ENCODE measurements around the gene AMFR.
"Not testable (repeated sequence)": the region's sequence is repeated elsewhere in the genome, so short reads cannot be mapped to it uniquely, and the experiment has no call there.

AMFR gene

DNA sequence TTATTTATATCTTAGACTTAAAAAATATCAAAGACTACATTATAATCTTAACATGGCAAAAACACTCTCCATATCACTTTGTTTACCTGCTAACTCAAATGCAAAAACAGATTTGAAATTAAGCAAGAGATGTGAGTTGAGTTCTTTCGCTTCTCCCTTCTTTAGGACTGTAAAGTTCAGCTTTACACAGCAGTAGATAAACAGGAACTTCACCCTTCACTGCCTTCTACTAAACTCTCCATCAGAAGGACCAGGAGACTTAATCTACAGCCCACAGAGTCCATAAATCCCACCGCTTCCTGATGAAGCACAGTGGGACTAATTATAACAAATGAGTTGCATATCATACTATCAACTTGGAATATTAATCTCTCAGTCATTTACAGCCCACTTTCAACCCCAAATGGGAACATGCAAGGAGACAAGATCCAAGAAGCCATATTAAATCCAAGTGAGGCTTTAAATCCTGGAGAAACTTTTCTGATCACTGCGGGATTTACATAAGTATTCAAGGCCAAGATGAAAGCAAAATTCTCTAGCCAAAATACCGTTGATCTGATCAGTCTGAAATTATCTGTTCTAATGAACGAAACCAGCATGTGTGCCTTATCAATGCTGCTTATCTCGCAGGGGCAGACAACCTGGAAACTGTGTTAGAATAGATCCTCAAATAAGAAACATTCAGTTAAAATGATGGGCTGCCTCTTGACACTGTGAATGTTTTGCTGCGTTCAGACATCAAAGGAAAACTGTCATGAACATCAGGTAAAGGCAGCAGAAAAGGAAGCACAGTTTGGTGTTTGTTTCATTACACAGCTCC lies 1.6 kb downstream of the AMFR start:
- DNase-seq = no peak

DNA sequence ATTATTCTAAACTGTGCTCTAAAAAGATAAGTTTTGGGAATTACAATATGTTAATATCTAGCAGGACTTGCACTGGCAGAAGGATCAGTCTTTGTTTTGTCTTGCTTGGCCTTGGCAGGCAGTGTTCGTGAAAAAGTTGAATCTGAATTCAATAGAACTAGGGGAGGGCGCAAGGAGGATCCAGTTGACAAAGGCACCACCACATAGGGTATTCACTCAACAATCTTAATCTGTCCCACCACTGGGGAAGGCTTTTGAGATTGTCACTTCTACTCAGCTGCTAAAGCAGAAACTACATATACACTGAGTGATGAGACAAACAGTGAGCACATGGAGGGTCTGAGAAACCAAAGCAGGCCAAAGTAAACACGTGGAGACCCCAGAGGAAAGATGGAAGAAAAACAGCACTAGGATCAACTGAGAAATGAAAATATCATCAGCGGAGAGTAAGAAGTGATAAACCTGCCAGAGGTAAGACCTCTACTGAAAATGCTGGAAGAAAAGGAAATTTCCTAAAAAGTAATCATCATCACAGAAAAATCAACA lies 2.4 kb downstream of the AMFR start:
- DNase-seq = no peak

DNA sequence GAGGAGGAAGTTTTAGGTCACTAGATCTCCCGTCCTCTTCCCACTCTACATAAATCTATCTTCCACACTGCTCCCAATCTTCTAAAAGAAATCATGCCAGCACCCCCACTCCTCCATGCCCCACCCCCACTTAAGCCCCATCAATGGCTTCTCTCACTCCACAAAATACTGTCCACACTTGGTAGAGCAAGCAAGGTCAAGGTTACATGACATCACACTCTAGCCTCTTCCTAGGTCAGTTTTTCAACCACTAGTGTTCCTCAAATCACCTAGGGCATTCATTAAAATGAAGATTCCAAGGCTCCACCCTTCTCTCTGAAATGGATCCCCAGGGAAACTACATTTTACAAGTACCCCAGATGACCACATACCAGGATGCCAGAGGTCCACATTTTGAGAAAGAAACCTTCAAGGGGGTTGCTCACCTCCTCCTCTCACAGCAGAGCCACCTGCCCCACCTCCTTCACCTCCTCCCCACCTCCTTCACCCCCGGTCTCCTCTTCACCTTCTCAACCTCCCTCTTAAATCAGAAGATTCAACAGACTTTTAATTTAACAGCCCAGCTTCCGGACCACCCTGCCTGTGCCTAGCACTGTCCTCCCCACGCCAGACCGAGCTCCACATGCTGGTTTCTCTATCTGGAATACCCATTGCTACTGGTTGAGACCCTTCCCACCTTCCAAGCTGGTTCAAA lies 3.2 kb downstream of the AMFR start:
- no peak for DNase-seq

DNA sequence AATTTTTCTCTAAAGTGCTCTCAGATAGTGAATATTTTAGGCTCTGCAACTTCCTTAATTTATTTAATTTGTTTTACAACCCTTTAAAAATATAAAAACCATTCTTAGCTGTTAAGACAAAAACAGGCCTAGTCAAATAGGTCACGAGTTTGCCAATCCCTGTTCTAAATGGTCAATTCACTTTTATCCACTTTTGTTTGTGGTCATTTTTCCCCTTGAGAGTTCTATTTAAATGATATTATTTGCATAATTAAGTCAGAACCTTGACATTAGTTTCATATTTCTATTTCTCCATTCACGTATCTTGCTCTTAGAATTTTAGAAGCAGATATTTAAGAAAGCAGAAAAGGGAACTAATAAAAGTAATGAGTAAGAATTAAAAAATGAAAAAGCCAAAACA lies 4.0 kb downstream of the AMFR start:
- no peak for DNase-seq

DNA sequence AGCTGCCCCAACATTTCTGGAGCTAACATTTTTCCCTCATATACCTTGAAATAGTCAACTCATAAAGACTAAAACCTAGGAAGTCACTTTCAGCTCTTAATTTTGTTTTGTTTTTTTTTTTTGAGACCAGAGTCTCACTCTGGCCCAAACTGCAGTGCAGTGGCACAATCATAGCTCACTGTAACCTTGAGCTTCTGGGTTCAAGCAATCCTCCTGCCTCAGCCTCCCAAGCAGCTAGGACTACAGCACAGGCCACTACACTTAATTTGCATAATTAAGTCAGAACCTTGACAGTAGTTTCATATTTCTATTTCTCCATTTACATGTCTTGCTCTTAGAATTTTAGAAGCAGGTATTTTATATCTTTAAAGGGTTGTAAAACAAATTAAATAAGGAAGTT lies 4.7 kb downstream of the AMFR start:
- DNase-seq = no peak

DNA sequence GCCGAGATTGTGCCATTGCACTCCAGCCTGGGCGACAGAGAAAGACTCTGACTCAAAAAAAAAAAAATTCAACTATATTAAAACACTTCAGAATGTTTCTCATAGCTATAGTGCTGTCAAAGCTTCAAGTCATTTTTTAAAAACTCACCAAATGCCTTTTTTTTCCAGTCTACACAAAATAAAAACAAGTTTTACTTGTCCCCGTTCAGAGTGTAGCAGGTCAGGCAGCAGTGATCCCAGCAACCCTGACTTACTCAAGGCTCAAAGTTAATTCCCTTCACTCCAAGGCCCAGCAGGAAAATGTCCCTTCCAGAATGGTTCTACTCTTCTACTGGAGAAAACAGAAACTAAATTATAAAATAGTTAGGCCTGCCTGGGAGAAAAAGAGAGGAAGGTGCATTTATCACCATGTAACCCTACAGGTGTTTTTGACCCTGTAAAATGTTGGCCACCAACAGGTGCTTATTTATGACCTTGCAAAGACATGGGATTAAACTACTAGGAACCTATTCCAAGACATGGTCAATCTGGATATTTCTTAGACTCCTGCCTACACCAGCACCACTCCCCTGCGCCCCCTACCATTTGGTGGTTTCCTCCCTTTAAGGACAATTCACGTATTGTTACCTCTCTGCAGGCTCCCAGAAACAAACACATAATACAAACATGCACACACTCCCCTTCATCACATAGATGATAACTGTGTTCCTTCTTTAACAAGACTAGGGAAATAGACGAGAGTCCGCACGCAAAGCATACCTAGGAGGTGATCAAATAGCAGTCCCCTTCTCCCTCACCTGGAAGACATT lies 5.4 kb downstream of the AMFR start:
- no peak for DNase-seq

DNA sequence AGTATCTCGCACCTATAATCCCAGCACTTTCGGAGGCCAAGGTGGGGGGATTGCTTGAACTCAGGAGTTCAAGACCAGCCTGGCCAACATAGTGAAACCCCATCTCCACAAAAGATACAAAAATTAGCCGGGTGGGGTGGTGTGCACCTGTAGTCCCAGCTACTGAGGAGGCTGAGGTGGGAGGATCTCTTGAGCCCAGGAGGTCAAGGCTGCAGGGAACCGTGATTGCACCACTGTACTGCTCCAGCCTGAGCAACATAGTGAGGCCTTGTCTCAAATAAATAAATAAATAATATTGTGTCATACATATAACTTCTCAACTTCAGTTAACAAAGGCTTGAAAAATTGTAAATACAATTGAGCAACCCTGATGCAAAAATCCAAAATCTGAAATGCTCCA lies 8.2 kb downstream of the AMFR start:
- no peak for DNase-seq

DNA sequence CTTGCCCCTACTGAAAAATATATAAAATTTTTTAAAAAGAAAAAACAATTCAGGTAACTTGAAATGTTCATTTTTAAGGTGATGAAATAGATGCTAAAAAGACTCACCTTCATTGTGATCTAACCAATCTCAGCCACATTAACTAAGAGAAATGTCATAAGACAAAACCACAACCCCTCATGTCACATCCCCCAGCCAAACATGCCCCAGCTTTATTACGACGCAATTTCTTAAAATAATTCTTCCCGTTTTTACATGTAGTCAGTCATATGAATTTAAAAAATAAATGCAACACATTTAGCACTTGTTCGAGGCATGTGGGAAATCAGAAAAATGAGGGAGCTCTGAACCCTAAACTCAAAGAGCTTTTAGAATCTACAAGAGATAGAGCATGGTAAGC lies 9.5 kb downstream of the AMFR start:
- DNase-seq = no peak

DNA sequence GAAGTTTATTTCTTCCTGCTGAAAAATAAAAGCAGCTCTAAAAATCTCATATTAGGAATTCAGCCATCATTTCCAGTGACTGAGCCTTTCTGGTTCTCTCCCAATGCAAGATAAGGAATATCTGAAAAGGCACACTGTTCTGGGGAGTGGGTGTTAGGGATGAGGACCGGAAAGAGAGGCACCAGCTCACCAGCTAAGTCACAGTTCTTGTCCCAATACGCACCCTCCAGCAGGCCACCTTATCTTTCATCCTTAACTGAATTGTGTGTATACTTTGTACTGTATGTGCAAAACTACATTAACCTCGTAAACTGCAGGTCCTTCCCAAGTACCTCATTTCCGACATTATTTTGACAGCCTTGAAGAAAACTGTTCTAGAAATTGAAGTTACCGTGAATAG lies 11.0 kb downstream of the AMFR start:
- no peak for DNase-seq

DNA sequence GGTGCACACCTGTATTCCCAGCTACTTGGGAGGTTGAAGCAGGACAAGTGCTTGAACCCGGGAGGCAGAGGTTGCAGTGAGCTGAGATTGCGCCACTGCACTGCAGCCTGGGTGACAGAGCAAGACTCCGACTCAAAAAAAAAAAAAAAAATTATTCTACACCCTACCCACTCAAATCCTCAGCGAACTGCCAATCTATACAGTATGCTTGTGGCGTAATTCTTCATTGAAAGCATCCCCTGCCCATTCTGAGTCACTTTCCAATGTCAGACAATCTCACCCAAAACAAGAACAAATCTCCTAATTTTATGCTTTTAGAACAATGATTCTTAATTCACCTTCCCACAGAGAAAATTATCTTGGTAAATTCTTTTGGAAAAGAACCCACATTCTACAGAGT lies 12.0 kb downstream of the AMFR start:
- no peak for DNase-seq

DNA sequence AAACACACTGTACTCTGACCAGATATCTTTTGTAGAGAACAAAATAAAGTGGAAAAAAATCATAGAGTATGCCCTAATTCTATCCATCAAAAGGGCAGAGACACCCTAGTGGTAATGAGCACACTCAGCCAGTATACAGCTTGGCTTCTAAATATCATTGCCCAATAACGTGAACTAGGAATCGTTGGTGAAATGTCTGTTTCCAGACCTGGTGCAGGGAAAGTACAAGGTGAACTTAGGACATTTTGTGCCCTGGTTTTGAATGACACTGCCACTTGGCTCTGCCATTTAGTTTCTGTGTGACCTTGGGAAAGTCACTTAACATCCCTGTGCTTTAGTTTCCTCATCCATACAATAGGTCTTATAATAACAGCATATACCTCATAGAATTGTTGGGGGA lies 13.7 kb downstream of the AMFR start:
- no peak for DNase-seq

DNA sequence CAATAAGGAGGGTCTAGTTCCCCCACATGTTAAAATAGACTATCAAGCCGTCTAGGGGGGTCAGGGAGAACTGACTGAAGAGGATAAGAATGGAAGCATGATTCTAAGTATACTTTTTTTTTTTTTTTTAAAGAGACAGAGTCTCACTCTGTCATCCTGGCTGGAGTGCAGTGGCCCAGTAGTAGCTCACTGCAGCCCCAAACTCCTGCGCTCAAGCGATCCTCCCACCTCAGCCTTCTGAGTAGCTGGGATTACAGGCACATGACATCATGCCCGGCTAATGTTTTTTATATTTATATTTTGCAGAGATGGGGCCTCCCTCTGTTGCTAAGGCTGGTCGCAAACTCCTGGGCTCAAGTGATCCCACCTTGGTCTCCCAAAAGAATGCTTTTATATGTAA lies 14.2 kb downstream of the AMFR start:
- DNase-seq = no peak

DNA sequence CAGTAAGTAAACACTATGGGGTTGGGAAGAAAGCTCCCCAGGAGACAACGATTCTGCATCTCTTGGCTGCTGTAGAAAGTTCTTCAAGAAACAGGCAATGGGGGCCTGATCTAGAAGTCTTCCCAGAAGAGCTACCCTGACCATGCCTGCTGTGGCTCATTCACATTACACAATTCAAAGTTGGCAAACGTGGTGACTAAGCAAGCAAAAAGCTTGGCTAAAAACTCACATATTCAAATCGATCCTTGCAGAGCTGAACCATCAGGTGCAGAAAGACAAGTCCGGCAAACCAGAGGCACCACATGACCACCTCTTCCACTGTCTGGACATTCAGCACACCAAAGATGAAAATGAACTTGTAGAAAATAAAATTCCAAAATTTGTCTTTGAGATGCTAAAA lies 16.1 kb downstream of the AMFR start:
- no peak for DNase-seq

DNA sequence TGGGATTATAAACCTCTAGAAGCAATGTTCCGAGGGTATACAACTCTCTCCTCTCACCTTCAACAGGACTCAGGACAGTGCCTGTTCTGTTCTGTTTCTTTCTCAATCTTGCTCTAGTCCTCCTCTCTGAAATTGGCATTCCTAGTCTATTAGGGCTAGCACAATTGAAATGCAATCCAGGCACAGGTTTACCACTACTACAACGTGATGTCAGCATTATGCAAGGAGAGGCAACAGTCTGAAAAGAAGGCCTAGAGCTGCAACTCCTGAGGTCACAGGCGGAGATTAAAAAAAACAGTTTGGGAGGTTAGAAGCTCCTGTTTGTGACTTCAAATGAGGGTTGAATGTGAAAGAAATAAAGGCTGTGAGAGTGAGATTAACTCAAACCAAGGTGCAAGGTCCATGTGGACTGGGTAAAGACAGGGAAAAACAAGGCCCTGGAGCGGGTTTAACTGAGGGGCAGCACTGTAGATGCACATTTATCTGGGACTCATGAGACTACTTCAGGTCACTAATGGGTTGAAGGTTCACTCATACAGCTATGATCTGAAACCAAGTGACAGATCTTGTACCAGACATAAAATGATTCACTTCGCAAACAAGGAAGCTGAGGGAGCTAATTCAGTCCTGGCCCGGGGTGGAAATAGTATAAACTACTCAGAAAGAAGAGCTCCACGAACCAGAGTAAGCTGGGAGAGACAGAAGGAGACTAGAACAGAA lies 16.8 kb downstream of the AMFR start:
- DNase-seq = no peak

DNA sequence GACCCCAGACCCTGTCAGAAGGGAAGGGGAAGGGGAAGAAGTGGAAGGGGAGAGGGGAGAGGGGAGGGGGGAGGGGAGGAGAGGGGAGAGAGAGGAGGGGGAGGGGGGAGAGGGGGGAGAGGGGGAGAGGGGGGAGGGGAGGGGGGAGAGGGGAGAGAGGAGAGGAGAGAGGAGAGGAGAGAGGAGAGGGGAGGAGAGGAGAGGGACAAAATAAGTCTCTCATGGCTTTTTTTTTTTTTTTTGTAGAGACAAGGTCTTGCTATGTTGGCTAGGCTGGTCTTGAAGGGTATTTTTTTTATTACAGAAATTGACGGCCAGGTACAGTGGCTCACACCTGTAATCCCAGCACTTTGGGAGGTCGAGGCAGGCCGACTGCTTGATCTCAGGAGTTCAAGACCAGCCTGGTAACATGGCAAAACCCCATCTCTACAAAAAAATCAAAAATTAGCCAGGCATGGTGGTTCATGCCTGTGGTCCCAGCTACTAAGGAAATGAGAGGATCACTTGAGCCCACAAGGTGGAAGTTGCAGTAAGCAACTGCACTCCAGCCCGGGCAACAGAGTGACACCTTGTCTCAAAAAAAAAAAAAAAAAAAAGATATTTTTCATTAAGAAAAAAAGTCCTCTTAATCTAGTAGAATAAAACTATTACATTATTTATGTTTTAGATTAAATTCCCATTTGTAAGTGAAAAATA lies 19.2 kb downstream of the AMFR start:
- no peak for DNase-seq

DNA sequence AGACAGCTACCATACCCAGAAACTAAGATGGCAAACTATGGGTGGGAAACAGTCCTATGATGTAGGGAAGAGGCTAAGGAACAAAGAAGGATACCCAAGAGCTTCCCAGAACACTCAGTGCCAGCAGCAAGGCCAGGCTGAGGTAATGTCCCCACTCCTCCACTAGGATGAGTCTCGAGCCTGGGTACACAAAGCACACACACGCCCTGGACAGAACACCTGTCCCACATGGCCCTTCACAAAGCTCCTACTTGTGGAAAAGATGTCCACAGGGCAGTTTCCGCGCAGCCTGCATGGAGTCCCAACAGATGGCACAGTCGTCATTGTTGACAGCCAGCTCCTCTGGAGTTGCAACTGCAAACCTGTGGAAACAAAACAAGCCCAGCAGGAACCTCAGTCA lies 23.9 kb downstream of the AMFR start:
- DNase-seq = no peak

DNA sequence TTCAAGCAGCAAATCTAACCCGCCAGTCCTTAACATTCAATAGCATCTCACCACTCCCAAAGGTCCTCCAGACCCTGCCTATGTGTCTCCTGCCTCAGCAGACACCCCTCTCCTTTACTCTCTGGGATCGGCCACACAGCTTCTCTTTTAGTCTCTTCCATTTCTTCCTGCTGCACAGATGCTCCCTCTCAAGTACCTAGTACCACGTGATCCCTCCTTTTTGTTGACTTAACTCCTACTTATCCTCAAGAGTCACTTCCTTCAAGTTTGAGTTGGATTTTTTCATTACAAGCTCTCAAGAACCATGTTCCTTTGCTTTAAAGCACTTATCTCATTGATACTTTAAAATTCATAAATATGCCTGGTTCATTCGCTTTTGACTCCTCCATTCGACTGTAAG lies 24.9 kb downstream of the AMFR start:
- no peak for DNase-seq

DNA sequence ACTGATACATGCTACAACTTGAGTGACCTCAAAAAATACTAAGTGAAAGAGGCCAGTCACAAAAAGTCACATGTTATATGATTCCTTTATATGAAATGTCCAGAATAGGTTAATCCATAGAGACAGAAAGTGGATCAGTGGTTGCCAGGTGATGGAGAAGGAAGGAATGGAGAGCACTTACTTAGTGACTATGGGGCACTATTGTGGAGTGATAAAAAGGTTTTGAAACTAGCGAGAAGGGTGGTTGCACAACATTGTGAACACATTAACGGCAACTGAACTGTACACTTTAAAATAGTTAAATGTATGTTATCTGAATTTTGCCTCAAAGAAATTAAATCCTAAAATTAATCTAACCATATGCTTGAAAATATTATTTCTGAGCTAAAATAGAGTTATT lies 25.9 kb downstream of the AMFR start:
- no peak for DNase-seq

DNA sequence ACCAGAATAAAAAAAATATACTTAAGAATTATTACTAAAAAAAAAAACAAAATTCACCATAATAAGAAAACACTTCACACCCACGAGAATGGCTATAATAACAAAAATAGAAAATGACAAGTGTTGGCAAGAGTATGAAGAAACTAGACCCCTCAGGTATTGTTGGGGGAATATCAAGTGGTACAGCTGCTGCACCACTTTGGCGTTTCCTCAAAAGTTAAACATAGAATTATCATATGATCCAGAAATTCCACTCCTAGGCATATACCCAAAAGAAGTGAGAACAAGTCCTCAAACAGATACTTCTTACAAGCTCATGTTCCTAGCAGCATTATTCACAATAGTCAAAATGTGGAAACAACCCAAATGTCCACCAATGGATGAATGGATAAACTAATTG lies 26.3 kb downstream of the AMFR start:
- no peak for DNase-seq

DNA sequence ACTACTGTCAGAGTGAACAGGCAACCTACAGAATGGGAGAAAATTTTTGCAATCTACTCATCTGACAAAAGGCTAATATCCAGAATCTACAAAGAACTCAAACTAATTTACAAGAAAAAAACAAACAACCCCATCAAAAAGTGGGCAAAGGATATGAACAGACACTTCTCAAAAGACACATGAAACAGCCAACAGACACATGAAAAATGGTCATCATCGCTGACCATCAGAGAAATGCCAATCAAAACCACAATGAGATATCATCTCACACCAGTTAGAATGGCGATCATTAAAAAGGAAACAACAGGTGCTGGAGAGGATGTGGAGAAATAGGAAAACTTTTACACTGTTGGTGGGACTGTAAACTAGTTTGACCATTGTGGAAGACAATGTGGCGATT lies 28.6 kb downstream of the AMFR start:
- DNase-seq = not testable (repeated sequence)

DNA sequence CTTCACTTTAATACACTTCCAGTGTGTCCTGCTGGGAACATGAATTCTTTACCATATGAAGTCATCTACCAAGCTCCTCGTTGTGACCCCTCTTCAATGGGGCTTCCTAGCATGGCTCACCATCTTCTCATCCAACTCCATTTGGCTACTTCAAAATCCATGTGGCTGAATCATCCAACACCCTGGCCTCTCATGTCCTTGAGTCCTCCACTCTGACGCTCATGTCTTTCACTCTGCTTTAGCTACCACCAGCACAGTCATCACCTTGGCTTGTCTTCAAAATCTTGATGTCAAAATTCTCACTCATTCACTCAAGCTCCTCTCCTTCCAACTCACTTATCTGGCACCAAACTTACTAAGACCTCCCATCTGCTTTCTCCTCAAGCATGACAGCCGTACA lies 35.8 kb downstream of the AMFR start:
- no peak for DNase-seq

DNA sequence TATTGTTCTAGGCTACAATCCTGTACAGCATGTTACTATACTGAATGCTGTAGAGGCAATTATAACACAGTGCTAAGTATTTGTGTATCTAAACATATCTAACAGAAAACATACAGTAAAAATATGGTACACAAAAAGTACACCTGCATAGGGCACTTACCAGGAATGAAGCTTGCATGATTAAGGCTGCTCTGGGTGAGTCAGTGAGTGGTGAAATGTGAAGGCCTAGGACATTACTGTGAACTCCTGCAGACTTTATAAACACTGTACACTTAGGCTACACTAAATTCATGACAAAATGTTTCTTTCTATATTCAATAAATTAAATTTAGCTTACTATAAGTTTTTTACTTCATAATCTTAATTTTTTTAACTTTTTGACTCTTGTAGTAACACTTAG lies 37.1 kb downstream of the AMFR start:
- DNase-seq = no peak
